Suprapubic skin (tissue), 4 donors: ENCODE data around the gene ASPDH. TPM values are rescaled to one million over a fixed set of nuclear protein-coding genes. Genes with fewer than 3 reads are reported as not detected.

Source experiments
- DNase-seq, 2 donors: peaks; one replicate each; pipeline ENCODE4 v3.0.0-alpha.2; 2019; ENCODE audit warnings: low spot score in 2 of 2
- H3K27ac ChIP-seq: fragments of 200-600 bp; sonication (generic); one replicate; pipeline ENCODE4 v1.5.1; 2019
- H3K27me3 ChIP-seq: fragments of 200-600 bp; sonication (generic); one replicate; pipeline ENCODE4 v1.5.1; 2019
- H3K36me3 ChIP-seq: fragments of 200-600 bp; sonication (generic); one replicate; pipeline ENCODE4 v1.5.1; 2019
- H3K4me1 ChIP-seq: fragments of 200-600 bp; sonication (generic); one replicate; pipeline ENCODE4 v1.5.1; 2019
- H3K4me3 ChIP-seq: fragments of 200-600 bp; sonication (generic); one replicate; pipeline ENCODE4 v1.5.1; 2019; ENCODE audit warnings: mild to moderate bottlenecking
- H3K9me3 ChIP-seq: fragments of 200-600 bp; sonication (generic); one replicate; pipeline ENCODE4 v1.5.1; 2019
- EP300 ChIP-seq: sonication (generic); formaldehyde crosslinking; IDR thresholded peaks from one replicate; pipeline ENCODE4 v1.6.1; 2017; ENCODE audit warnings: antibody characterized with exemption
- POLR2A ChIP-seq, 2 donors: fragments of 450-650 bp; IDR thresholded peaks; one replicate each; pipeline ENCODE4 v1.6.1; 2017; ENCODE audit warnings: antibody characterized with exemption in 2 of 2, mild to moderate bottlenecking in 2 of 2, moderate library complexity in 2 of 2
- POLR2AphosphoS5 ChIP-seq, 3 donors: sonication (generic); formaldehyde crosslinking; IDR thresholded peaks; one replicate each; pipeline ENCODE4 v1.6.1; 2017; ENCODE audit warnings: antibody characterized with exemption in 3 of 3
- WGBS: methylation state at CpG from one replicate; pipeline ENCODE4 v1.1.5; 2018; 5-methylcytosine and 5-hydroxymethylcytosine counted together
- total RNA-seq, 4 donors: library from RNA; depleted of rRNA; stranded (reverse); fragments of >200 nt; gene quantifications; one replicate each; pipeline ENCODE4 v1.1.0, GENCODE V29; 2016
- TF ChIP-seq, protein P1 (sequence below), 2 donors: fragments of 200-600 bp in 1 of 2; fragments of 450-650 bp in 1 of 2; sonication (generic) in 1 of 2; IDR thresholded peaks; one replicate each; pipeline ENCODE4 v1.5.1; 2016 to 2019; ENCODE audit warnings: antibody characterized with exemption in 2 of 2, mild to moderate bottlenecking in 1 of 2, moderate library complexity in 1 of 2

The ASPDH gene
- total RNA-seq, 4 donors from 2014 or later, result not detected

- H3K36me3 ChIP-seq, result peaks cover 47% of the 10 kb centered on the region
- DNase-seq, result no peak
- 92% methylated on average over 11 of the region's 27 CpGs for WGBS
Measured at GRCh38 chr19:50481351-50482149, 32.2 kb downstream of the ASPDH start.

GRCh38 chr19:50480281-50481111 lies 33.2 kb downstream of the ASPDH start:
- Histone ChIP-seq H3K27me3 (no peaks in the 10 kb centered on the region), H3K4me1 (peaks cover 13% of the 10 kb centered on the region), H3K36me3 (peaks cover 47% of the 10 kb centered on the region), H3K9me3 (no peaks in the 10 kb centered on the region), H3K4me3 (no peak overlapping the region), H3K27ac (no peak overlapping the region)
- TF ChIP-seq POLR2A (IDR thresholded peaks at IDR 0.05) (no peak), POLR2AphosphoS5 (IDR thresholded peaks at IDR 0.05) (no peak), EP300 (no peak)
- TF ChIP-seq, protein P1, sequence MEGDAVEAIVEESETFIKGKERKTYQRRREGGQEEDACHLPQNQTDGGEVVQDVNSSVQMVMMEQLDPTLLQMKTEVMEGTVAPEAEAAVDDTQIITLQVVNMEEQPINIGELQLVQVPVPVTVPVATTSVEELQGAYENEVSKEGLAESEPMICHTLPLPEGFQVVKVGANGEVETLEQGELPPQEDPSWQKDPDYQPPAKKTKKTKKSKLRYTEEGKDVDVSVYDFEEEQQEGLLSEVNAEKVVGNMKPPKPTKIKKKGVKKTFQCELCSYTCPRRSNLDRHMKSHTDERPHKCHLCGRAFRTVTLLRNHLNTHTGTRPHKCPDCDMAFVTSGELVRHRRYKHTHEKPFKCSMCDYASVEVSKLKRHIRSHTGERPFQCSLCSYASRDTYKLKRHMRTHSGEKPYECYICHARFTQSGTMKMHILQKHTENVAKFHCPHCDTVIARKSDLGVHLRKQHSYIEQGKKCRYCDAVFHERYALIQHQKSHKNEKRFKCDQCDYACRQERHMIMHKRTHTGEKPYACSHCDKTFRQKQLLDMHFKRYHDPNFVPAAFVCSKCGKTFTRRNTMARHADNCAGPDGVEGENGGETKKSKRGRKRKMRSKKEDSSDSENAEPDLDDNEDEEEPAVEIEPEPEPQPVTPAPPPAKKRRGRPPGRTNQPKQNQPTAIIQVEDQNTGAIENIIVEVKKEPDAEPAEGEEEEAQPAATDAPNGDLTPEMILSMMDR (IDR thresholded peaks at IDR 0.05), result no peak
- 93% methylated on average over 21 of the region's 37 CpGs for WGBS
- no peak for DNase-seq

More at GRCh38 chr19:50481351-50482149, 32.2 kb downstream of the ASPDH start:
- H3K9me3 ChIP-seq, result no peaks in the 10 kb centered on the region
- no peaks in the 10 kb centered on the region for H3K27me3 ChIP-seq
- H3K4me3 ChIP-seq, result no peak overlapping the region
- TF ChIP-seq, protein P1 (IDR thresholded peaks at IDR 0.05), result no peak
- TF ChIP-seq EP300 (no peak), POLR2A (IDR thresholded peaks at IDR 0.05) (no peak), POLR2AphosphoS5 (IDR thresholded peaks at IDR 0.05) (no peak)
- H3K4me1 ChIP-seq, result peaks cover 13% of the 10 kb centered on the region
- no peak overlapping the region for H3K27ac ChIP-seq

GRCh38 chr19:50479761-50480251 lies 33.9 kb downstream of the ASPDH start:
- Histone ChIP-seq H3K36me3 (peaks cover 47% of the 10 kb centered on the region), H3K4me3 (no peak overlapping the region), H3K27me3 (no peaks in the 10 kb centered on the region), H3K4me1 (peaks cover 13% of the 10 kb centered on the region), H3K9me3 (no peaks in the 10 kb centered on the region), H3K27ac (no peak overlapping the region)
- no peak for DNase-seq
- 87% methylated on average over 6 of the region's 16 CpGs for WGBS
- TF ChIP-seq POLR2A (IDR thresholded peaks at IDR 0.05), result no peak

DNA sequence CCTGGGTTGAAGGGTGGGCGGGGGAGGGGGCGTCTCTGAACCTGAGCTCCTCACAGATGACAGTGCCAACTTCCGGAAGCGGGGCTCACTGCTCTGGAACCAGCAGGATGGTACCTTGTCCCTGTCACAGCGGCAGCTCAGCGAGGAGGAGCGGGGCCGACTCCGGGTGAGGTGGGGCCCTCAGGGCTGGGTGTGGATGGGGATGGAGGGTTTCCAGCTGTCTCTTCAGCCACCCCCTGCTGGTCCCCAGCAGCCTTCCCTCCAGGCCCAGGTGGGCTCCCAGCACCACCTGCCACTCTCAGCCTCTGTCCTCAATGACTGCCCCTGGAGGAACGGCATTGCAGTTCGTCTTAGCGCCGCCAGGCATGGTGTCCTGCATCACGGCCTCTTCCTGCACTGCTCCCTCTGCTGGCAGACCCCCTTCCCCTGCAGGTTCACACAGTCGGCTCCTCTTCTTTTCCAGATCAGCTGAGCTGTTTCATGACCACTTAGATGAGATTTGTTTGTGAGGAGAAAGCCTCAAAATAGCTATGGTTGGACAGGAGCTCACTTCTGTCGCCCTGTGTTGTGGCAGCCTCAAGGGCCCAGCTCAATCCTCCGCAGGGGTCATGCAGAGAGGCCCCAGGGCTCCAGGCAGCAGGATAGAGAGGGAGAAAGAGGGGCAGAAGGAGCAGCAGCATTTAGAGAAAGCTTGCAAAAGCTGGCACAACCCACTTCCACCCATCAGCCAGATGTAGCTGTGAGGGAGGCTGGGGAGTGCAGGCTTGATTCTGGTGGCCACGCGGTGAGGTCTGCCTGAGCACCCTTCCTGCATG lies 34.6 kb downstream of the ASPDH start:
- no peak overlapping the region for H3K4me3 ChIP-seq
- H3K9me3 ChIP-seq, result no peaks in the 10 kb centered on the region
- H3K4me1 ChIP-seq, result peaks cover 13% of the 10 kb centered on the region
- no peak for DNase-seq
- no peaks in the 10 kb centered on the region for H3K27me3 ChIP-seq
- H3K36me3 ChIP-seq, result peaks cover 47% of the 10 kb centered on the region
- H3K27ac ChIP-seq, result no peak overlapping the region
- WGBS, result 78% methylated on average over 19 of the region's 19 CpGs
- TF ChIP-seq, protein P1 (IDR thresholded peaks at IDR 0.05), result no peak
- TF ChIP-seq EP300, result no peak
- no peak for TF ChIP-seq POLR2A (IDR thresholded peaks at IDR 0.05)
- TF ChIP-seq POLR2AphosphoS5 (IDR thresholded peaks at IDR 0.05), result no peak

GRCh38 chr19:50477751-50478515 lies 35.8 kb downstream of the ASPDH start:
- peaks cover 13% of the 10 kb centered on the region for H3K4me1 ChIP-seq
- TF ChIP-seq, protein P1 (IDR thresholded peaks at IDR 0.05), result no peak
- TF ChIP-seq EP300 (no peak), POLR2A (IDR thresholded peaks at IDR 0.05) (no peak), POLR2AphosphoS5 (IDR thresholded peaks at IDR 0.05) (no peak)
- H3K27ac ChIP-seq, result no peak overlapping the region
- H3K27me3 ChIP-seq, result no peaks in the 10 kb centered on the region
- H3K9me3 ChIP-seq, result no peaks in the 10 kb centered on the region
- peaks cover 41% of the 10 kb centered on the region for H3K36me3 ChIP-seq
- 90% methylated on average over 17 of the region's 17 CpGs for WGBS
- no peak overlapping the region for H3K4me3 ChIP-seq
- no peak for DNase-seq
